SU-DHL-6 (cell line): ENCODE data around the gene EPHA8.

Source experiments
- CTCF ChIP-seq: fragments of 200-600 bp; sonication (generic); IDR thresholded peaks from one replicate; pipeline ENCODE4 v1.5.1; 2017; ENCODE audit warnings: antibody characterized with exemption, mild to moderate bottlenecking, low read length, moderate library complexity; ENCODE audit not compliant: insufficient read depth, poor library complexity, severe bottlenecking
- EZH2phosphoT487 ChIP-seq: fragments of 200-600 bp; sonication (generic), shearing (Covaris generic); conservative IDR thresholded peaks from 2 replicates; pipeline ENCODE4 v1.6.1; 2018; ENCODE audit warnings: mild to moderate bottlenecking, antibody characterized with exemption, low read length, moderate library complexity, mixed read lengths

GRCh38 chr1:22584001-22584562 lies 20.8 kb downstream of the EPHA8 start:
- TF ChIP-seq CTCF: no peak
- TF ChIP-seq EZH2phosphoT487: no peak
